ENCODE data around the gene EPS15.
A peak's percentile ranks its signal among the peaks of the same experiment; 100 is the strongest.

EPS15 gene

GRCh38 chr1:51328926-51329325 is 190.1 kb downstream of the EPS15 start:
- Histone ChIP-seq H3K36me3 (ENCODE audit: control insufficient read depth in 2 of 2, insufficient read depth in 1 of 2, low read length in 2 of 2) (no peaks in the 10 kb centered on the region), H3K9me3 (ENCODE audit: control insufficient read depth, insufficient read depth, low read depth, low read length) (no peaks in the 10 kb centered on the region), H3K27ac (ENCODE audit: extremely low read depth, low read depth, low read length) (no peak overlapping the region), H3K4me3 (ENCODE audit: low read depth, low read length) (no peak overlapping the region), H3K4me1 (ENCODE audit: control insufficient read depth, insufficient read depth, low read length) (peaks cover 6% of the 10 kb centered on the region; the same call in 1 of the 2 replicates)
- CTCF ChIA-PET, result interaction anchor here (1.3 kb wide), 1 partner anchor 32 kb away, joined by 4 read pairs; no protein-coding TSS in a partner anchor
- POLR2A ChIA-PET, result no interaction called here
- TF ChIP-seq PRDM10 (tag by site-specific recombination; IDR thresholded peaks at IDR 0.05), result peak; percentile 27; the same call in 1 of the 2 replicates
- no peak for TF ChIP-seq ZNF513 (tag by site-specific recombination; IDR thresholded peaks at IDR 0.05)
- no peak for TF ChIP-seq ZNF274 (IDR thresholded peaks at IDR 0.05; ENCODE audit: low read length)
- no peak for TF ChIP-seq ZNF274 (tag by site-specific recombination; IDR thresholded peaks at IDR 0.05; ENCODE audit: borderline replicate concordance)
- TF ChIP-seq PRDM4 (tag by site-specific recombination; IDR thresholded peaks at IDR 0.05), result no peak
- TF ChIP-seq ZNF791 (tag by site-specific recombination; IDR thresholded peaks at IDR 0.05), result no peak

GRCh38 chr1:51328279-51328678 is 190.8 kb downstream of the EPS15 start:
- peaks cover 6% of the 10 kb centered on the region; the same call in 1 of the 2 replicates for H3K4me1 ChIP-seq (ENCODE audit: control insufficient read depth, insufficient read depth, low read length)
- no peaks in the 10 kb centered on the region for H3K36me3 ChIP-seq (ENCODE audit: control insufficient read depth in 2 of 2, insufficient read depth in 1 of 2, low read length in 2 of 2)
- H3K4me3 ChIP-seq (ENCODE audit: low read depth, low read length), result no peak overlapping the region
- no peak overlapping the region for H3K27ac ChIP-seq (ENCODE audit: extremely low read depth, low read depth, low read length)
- CTCF ChIA-PET, result no interaction called here
- POLR2A ChIA-PET, result no interaction called here
- no peaks in the 10 kb centered on the region for H3K9me3 ChIP-seq (ENCODE audit: control insufficient read depth, insufficient read depth, low read depth, low read length)
- TF ChIP-seq HIC1 (tag by site-specific recombination; IDR thresholded peaks at IDR 0.05) (no peak), ZNF10 (tag by site-specific recombination; IDR thresholded peaks at IDR 0.05) (no peak), ZNF169 (tag by site-specific recombination; IDR thresholded peaks at IDR 0.05) (no peak), ZNF404 (tag by site-specific recombination; IDR thresholded peaks at IDR 0.05) (no peak), ZEB2 (tag by site-specific recombination; IDR thresholded peaks at IDR 0.05) (no peak), ZNF16 (tag by site-specific recombination; IDR thresholded peaks at IDR 0.05; ENCODE audit: low read depth) (no peak), ZBTB6 (tag by site-specific recombination; IDR thresholded peaks at IDR 0.05) (no peak), ZNF48 (tag by site-specific recombination; IDR thresholded peaks at IDR 0.05) (no peak), ZNF670 (tag by site-specific recombination; IDR thresholded peaks at IDR 0.05; ENCODE audit: low read depth) (no peak), SCRT1 (tag by site-specific recombination; IDR thresholded peaks at IDR 0.05; ENCODE audit: borderline replicate concordance) (no peak), ZNF140 (tag by site-specific recombination; IDR thresholded peaks at IDR 0.05) (no peak), PRDM1 (tag by site-specific recombination; IDR thresholded peaks at IDR 0.05) (no peak), CTCF (tag by site-specific recombination; IDR thresholded peaks at IDR 0.05) (no peak), ZNF692 (tag by site-specific recombination; IDR thresholded peaks at IDR 0.05) (no peak), ZNF561 (tag by site-specific recombination; IDR thresholded peaks at IDR 0.05; ENCODE audit: borderline replicate concordance) (no peak)
